ENCODE data around the gene GLMP. TPM values are rescaled to one million over a fixed set of nuclear protein-coding genes. Genes with fewer than 3 reads are reported as not detected.

Gene GLMP
- total RNA-seq, 1 donor from 2014 or later, result 67.6 TPM

- H3K27ac Mint-ChIP-seq, result no peak overlapping the region
Measured at GRCh38 chr1:156310962-156311361, 15.5 kb upstream of the GLMP start.

GRCh38 chr1:156308078-156308477 lies 12.6 kb upstream of the GLMP start:
- H3K9me3 Mint-ChIP-seq, result no peaks in the 10 kb centered on the region

More at GRCh38 chr1:156310962-156311361, 15.5 kb upstream of the GLMP start:
- Mint-ChIP-seq H3K4me1 (ENCODE audit: unreplicated experiment) (no peaks in the 10 kb centered on the region), H3K4me3 (no peak overlapping the region), H3K27me3 (no peaks in the 10 kb centered on the region), H3K36me3 (peaks cover 24% of the 10 kb centered on the region), H3K9me3 (no peaks in the 10 kb centered on the region)
- no peak for DNase-seq (ENCODE audit: extremely low spot score, unreplicated experiment)
- TF ChIP-seq CTCF (conservative IDR thresholded peaks at IDR 0.05), result no peak

GRCh38 chr1:156305215-156305614 lies 9.7 kb upstream of the GLMP start:
- H3K4me3 Mint-ChIP-seq, result no peak overlapping the region
- H3K36me3 Mint-ChIP-seq, result peaks cover 18% of the 10 kb centered on the region
- H3K9me3 Mint-ChIP-seq, result no peaks in the 10 kb centered on the region
- H3K4me1 Mint-ChIP-seq (ENCODE audit: unreplicated experiment), result no peaks in the 10 kb centered on the region
- no peak overlapping the region for H3K27ac Mint-ChIP-seq
- TF ChIP-seq CTCF (conservative IDR thresholded peaks at IDR 0.05), result no peak
- H3K27me3 Mint-ChIP-seq, result no peaks in the 10 kb centered on the region
- DNase-seq (ENCODE audit: extremely low spot score, unreplicated experiment), result no peak

More at GRCh38 chr1:156308078-156308477, 12.6 kb upstream of the GLMP start:
- Mint-ChIP-seq H3K36me3 (peaks cover 22% of the 10 kb centered on the region), H3K27me3 (no peaks in the 10 kb centered on the region), H3K27ac (no peak overlapping the region), H3K4me3 (no peak overlapping the region), H3K4me1 (ENCODE audit: unreplicated experiment) (no peaks in the 10 kb centered on the region)
- TF ChIP-seq CTCF (conservative IDR thresholded peaks at IDR 0.05), result no peak
- DNase-seq (ENCODE audit: extremely low spot score, unreplicated experiment), result no peak

DNA sequence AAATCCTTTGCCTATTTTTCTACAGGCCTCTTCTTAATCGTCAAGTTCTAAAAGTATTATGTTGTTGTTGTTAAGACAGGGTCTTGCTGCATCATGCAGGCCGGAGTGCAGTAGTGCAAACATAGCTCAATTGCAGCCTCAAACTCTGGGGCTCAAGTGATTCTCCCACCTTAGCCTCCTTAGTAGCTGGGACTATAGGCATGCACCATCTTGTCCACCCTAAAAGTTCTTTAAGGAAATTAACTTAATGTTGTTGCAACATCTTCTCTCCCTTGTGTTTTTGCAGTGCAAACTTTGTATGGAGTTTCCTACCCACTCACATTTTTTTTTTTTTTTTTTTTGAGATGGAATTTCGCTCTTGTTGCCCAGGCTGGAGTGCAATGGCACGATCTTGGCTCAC lies 7.8 kb upstream of the GLMP start:
- Mint-ChIP-seq H3K27ac (no peak overlapping the region), H3K4me1 (ENCODE audit: unreplicated experiment) (no peaks in the 10 kb centered on the region), H3K27me3 (no peaks in the 10 kb centered on the region), H3K4me3 (no peak overlapping the region), H3K36me3 (peaks cover 11% of the 10 kb centered on the region), H3K9me3 (no peaks in the 10 kb centered on the region)
- DNase-seq (ENCODE audit: extremely low spot score, unreplicated experiment), result no peak
- TF ChIP-seq CTCF (conservative IDR thresholded peaks at IDR 0.05), result no peak

DNA sequence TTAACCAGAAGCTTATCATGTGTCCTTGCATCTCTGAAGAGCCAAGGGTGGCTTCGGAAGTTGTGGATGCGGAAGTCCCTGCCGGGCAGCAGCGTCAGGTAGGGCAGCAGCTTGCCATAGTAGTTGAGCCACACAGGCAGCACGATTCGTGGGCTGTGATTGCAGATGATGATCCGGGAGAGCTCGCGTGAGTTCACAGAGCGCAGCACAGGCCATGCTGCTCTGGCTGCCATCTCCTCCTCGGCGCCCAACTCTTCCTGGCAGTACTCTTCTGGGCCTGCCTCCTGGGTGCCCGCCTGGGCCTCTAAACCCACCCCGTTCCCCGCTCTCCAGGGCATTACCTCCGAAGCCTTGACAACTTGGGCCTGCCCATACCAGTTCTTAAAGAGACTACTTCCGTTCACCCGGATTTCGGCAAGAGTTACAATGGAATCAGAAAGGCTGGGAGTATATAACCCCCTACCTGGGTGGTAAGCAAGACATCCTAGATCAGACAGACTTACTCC lies 3.4 kb upstream of the GLMP start, which contains the start of gene VHLL:
VHLL (minus strand) TSS at position 456 of the 506 bp plus-strand sequence; CDS start at position 338, 118 bp downstream.
- Mint-ChIP-seq H3K36me3 (no peaks in the 10 kb centered on the region), H3K27ac (no peak within 1 kb of the TSS), H3K4me3 (no peak within 1 kb of the TSS), H3K9me3 (no peaks in the 10 kb centered on the region), H3K4me1 (ENCODE audit: unreplicated experiment) (peaks cover 11% of the 10 kb centered on the region), H3K27me3 (no peaks in the 10 kb centered on the region)
- no peak for DNase-seq (ENCODE audit: extremely low spot score, unreplicated experiment)
- no peak for TF ChIP-seq CTCF (conservative IDR thresholded peaks at IDR 0.05)

GRCh38 chr1:156293895-156294294 lies 1.6 kb downstream of the GLMP start:
- no peak overlapping the region for H3K4me3 Mint-ChIP-seq
- peaks cover 12% of the 10 kb centered on the region for H3K36me3 Mint-ChIP-seq

More at GRCh38 chr1:156293895-156294294, 1.6 kb downstream of the GLMP start:
- peaks cover 24% of the 10 kb centered on the region for H3K4me1 Mint-ChIP-seq (ENCODE audit: unreplicated experiment)
- H3K27me3 Mint-ChIP-seq, result no peaks in the 10 kb centered on the region
- no peaks in the 10 kb centered on the region for H3K9me3 Mint-ChIP-seq
- no peak for DNase-seq (ENCODE audit: extremely low spot score, unreplicated experiment)
- TF ChIP-seq CTCF (conservative IDR thresholded peaks at IDR 0.05), result no peak
- no peak overlapping the region for H3K27ac Mint-ChIP-seq
